ENCODE measurements around the gene FAM229A. TPM values are rescaled to one million over a fixed set of nuclear protein-coding genes. Genes with fewer than 3 reads are reported as not detected.

The FAM229A gene
- total and polyA plus RNA-seq, 9 of the 15 experiments (the other 6 are each of a cell fraction or from before 2014, with no cell fraction given): 0.04 to 21.6 (median 7.4) TPM

DNA sequence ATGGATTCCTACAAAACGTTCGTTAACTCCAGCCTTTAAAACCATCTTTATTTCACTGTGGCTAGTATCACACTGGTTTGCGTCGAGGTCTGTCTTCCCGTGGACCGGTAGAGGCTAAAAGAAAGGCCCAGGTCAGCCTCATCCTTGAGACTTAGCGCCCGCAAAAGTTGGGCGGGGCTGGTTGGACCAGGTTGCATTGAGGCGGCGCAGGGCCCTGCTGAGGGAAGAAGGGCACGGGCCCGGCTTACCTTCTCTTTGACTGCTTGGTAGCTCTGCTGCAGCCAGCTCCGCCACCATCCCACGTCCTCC is 31.5 kb upstream of the FAM229A start:
- ChIA-PET CTCF (ENCODE audit: low intra/inter-chr PET ratio) (no interaction called here), POLR2A (interaction anchor here (0.6 to 7.0 kb wide), 15 partner anchors 8 to 605 kb away, joined by 3 to 47 read pairs (median 5); partner anchors contain the start of genes FAM229A, HDAC1, MARCKSL1 and TSSK3)
- Histone ChIP-seq H3K4me3 (peak overlapping the region; percentile 68), H3K4me2 (ENCODE audit: insufficient read depth, low read length) (peak overlapping the region; percentile 93), H3K27me3 (ENCODE audit: control insufficient read depth in 2 of 2, insufficient read depth in 2 of 2, low read length in 2 of 2) (no peaks in the 10 kb centered on the region), H2AFZ (ENCODE audit: low read depth, low read length) (peak overlapping the region; percentile 87), H3K79me2 (ENCODE audit: control insufficient read depth, insufficient read depth, low read length) (peaks cover 60% of the 10 kb centered on the region), H3K9ac (ENCODE audit: insufficient read depth in 1 of 2, low read depth in 2 of 2, low read length in 2 of 2) (peak overlapping the region; percentile 94 to 99), H3K36me3 (ENCODE audit: control insufficient read depth, insufficient read depth, low read length) (peaks cover 38% of the 10 kb centered on the region), H3K4me1 (replicated peaks in 1 of 2; ENCODE audit: control insufficient read depth in 2 of 2, insufficient read depth in 2 of 2, low read length in 2 of 2) (peaks cover 46 to 48% of the 10 kb centered on the region in 2 experiments), H3K9me3 (replicated peaks; ENCODE audit: control insufficient read depth, insufficient read depth, low read depth, low read length) (no peaks in the 10 kb centered on the region; the same call in 1 of the 2 replicates), H4K20me1 (replicated peaks; ENCODE audit: control insufficient read depth, insufficient read depth, low read length) (peaks cover 8% of the 10 kb centered on the region; the same call in 1 of the 2 replicates), H3K9me1 (ENCODE audit: control insufficient read depth, insufficient read depth, low read length) (peaks cover 11% of the 10 kb centered on the region), H3K27ac (ENCODE audit: extremely low read depth, low read depth, low read length) (peak overlapping the region; percentile 95)
- BruUV-seq (replicated peaks): TSS peak; percentile 67
- in situ Hi-C loops (cut with MboI) (no loop called here), intact Hi-C loops (cut with micrococcal nuclease) (loop anchor here (2.0 to 5.0 kb wide), 3 partner anchors 43 to 424 kb away; partner anchors contain the start of genes MARCKSL1, S100PBP and YARS1)
- peak in 2 of 4 experiments; percentile 58 to 78 for DNase-seq (ENCODE audit: extremely low read depth in 1 of 4, low spot score in 3 of 4)
- WGBS (ENCODE audit: insufficient coverage, low coverage, missing lambda C conversion rate): 2% methylated on average over 15 of the region's 15 CpGs
- FAIRE-seq: no peak
- ATAC-seq: peak; percentile 63
- TF ChIP-seq RBM25 (IDR thresholded peaks at IDR 0.05; ENCODE audit: low read depth, low read length, severe bottlenecking) (no peak), ETV6 (IDR thresholded peaks at IDR 0.05; ENCODE audit: borderline replicate concordance in 1 of 2, low read depth in 2 of 2, low read length in 1 of 2) (no peak), ETV6 (CRISPR knock-in tag; IDR thresholded peaks at IDR 0.05; ENCODE audit: borderline replicate concordance) (peak; percentile 87), STAG1 (CRISPR knock-in tag; IDR thresholded peaks at IDR 0.05; ENCODE audit: borderline replicate concordance) (no peak), NFRKB (IDR thresholded peaks at IDR 0.05; ENCODE audit: low read depth) (no peak), BRD9 (IDR thresholded peaks at IDR 0.05; ENCODE audit: low read depth, partially characterized antibody) (no peak), ZBTB49 (CRISPR knock-in tag; IDR thresholded peaks at IDR 0.05; ENCODE audit: borderline replicate concordance) (peak; percentile 91; the same call in 1 of the 2 replicates), ZNF551 (CRISPR knock-in tag; IDR thresholded peaks at IDR 0.05) (no peak), MAX (CRISPR knock-in tag; IDR thresholded peaks at IDR 0.05) (peak; percentile 20; the same call in 1 of the 2 replicates), SIN3A (IDR thresholded peaks at IDR 0.05; ENCODE audit: borderline replicate concordance in 2 of 2, control insufficient read depth in 1 of 2, low read depth in 2 of 2, low read length in 2 of 2) (peak in 1 of 2 experiments; percentile 33; a peak in 1 of 4 replicates), RFX1 (IDR thresholded peaks at IDR 0.05) (no peak), ZNF124 (CRISPR knock-in tag; IDR thresholded peaks at IDR 0.05) (no peak), FOXP1 (CRISPR knock-in tag; IDR thresholded peaks at IDR 0.05) (peak; percentile 62; the same call in 1 of the 2 replicates), ATF6 (CRISPR knock-in tag; IDR thresholded peaks at IDR 0.05) (0 out of 2 replicates have a peak, but pooled peaks have one; percentile 33), PTBP1 (IDR thresholded peaks at IDR 0.05; ENCODE audit: low read depth, low read length) (0 out of 2 replicates have a peak, but pooled peaks have one; percentile 15)
- TF ChIP-seq, protein P1, sequence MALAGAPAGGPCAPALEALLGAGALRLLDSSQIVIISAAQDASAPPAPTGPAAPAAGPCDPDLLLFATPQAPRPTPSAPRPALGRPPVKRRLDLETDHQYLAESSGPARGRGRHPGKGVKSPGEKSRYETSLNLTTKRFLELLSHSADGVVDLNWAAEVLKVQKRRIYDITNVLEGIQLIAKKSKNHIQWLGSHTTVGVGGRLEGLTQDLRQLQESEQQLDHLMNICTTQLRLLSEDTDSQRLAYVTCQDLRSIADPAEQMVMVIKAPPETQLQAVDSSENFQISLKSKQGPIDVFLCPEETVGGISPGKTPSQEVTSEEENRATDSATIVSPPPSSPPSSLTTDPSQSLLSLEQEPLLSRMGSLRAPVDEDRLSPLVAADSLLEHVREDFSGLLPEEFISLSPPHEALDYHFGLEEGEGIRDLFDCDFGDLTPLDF (CRISPR knock-in tag; IDR thresholded peaks at IDR 0.05): peak; percentile 58; the same call in 1 of the 2 replicates

All from K562 (cell line).